ELF-1 (cell line): ENCODE measurements around the gene NETO1.

Source experiments
- DNase-seq: peaks from one replicate; pipeline ENCODE4 v3.0.0-alpha.2; 2016; ENCODE audit warnings: low read depth, low spot score

NETO1 gene

DNA sequence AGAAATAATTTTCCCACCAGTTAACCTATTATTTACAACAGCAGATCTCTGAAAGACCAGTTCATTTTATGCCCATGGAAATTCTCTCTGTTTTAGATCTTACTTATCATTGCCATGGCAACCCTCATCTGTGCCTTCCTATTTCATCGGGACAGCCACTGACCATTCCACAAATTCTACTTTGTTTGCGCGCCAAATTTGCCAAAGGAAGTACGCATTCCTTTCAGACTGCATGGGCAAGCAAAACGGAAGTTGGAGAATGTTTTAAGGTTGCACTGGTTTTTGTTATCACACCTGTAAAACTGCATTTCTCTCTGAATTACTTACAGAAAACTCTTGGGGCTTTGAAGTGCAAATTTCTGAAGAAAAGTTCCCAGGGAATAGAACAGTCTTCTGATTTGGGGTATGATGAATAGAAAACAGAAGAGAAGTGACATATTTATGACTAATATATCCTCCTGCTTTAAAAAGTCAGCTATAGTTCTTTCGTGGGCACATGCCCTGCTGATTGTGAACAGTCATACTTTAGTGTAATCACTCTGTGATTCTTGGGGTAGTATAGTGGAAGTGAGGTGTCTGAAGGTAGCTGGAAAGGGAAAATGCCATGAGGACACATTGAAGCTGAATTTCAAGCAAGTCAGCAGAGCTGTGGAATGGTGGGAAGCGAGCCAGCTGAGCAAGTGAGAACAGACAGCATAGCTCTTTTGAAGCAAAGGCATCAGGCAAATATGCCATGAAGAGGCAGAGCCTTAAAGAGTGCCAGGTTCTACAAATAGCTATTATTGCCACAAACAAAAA is 20.9 kb downstream of the NETO1 start:
- no peak for DNase-seq

DNA sequence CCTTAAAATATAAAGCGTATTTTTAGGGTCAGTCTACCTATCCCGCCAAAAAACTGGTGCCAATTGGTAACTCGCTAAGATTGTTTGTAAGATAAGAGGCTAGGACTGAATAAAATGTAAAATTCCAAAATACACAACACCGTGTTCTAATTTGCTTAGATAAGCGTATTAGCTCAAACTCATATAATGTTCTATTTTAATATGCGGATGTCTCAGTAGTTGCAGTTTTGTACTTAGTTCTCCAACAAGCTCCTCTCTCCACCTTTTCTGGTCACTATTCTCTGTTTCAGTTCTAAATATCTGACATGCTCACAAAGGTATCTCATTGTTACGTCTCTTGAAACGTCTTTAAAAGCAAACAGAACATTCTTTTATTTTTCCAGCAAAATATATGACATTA is 24.0 kb downstream of the NETO1 start:
- DNase-seq: no peak

- no peak for DNase-seq
Measured at GRCh38 chr18:72840109-72840508, 27.7 kb downstream of the NETO1 start.

GRCh38 chr18:72834731-72835130 is 33.1 kb downstream of the NETO1 start:
- DNase-seq: no peak

GRCh38 chr18:72833471-72833870 is 34.3 kb downstream of the NETO1 start:
- no peak for DNase-seq

DNA sequence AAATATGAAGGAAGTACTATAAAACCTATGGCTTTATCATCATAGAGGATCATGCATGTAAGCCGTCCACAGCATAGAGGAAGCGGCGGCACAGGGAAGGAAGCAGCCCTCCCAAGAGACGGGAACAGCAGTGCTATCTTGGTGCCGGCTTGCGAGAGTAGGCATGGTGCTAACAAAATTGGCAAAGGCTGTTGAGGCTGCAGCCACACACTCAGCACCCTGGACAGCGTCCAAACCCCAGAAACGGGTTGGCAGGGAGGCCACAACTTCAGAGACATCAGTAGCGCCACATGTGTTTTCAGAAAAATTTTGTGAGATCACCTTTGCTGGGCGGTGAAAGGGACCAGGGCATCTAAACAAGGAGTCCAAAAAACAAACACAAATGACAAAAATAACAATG is 37.7 kb downstream of the NETO1 start:
- peak; percentile 39 for DNase-seq

- no peak for DNase-seq
Measured at GRCh38 chr18:72828601-72829000, 39.2 kb downstream of the NETO1 start.

DNA sequence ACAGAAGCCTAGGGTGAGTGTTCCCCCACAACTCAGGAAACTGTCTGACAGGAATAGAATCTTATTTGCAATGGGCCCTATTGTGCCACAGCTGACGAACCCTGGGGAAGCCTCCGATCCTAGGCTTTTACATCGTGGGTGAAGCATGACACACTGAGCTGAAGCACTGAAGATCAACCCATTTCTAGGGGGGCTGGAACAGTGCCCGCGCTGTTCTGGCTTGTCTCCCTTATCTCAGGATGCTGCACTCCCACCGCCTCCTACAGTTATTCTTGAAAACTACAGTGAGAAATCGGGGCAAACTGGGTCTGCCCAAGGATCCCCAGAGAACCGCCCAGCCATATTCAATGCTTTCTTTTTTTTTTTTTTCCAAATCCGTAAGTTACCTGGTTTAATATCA is 41.1 kb downstream of the NETO1 start:
- DNase-seq: no peak

DNA sequence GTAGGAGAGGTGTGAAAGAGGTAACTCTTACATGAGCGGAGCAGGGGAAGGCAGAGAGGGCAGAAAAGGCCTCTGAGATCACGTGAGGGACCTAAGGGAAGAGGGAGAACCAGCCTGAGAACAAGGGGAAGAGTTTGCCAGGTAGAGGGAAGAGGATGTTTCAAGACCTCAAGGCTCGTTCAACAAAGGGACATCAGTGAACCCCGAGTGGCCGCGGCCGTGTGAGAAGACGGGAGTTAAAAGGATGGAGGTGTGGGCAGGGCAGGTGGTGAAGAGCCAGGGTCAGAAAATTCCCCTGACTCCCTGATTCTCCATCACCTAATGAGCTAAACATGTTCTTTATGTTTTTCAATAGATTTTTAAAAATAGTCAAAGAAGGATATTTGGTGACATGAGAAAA is 44.4 kb downstream of the NETO1 start:
- DNase-seq: no peak

DNA sequence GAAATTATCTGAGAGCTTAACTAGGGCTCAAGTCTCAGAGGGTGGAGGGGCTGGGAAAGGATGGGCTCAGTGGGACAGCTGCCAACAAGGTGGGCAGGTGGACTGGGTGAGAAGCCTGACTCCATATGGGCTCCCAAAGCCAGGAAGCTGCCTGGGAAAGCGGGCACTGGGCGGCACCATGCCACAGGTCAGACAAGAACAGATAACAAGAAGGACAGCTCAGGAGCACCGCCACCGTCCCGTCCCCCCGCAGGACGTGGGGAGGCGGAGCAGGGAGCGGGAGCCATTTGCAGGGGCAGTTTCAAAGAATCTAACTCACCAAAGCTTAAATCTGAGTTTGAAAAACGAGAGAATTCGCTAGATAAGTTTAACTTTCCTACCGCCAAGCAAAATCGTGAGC is 45.6 kb downstream of the NETO1 start:
- DNase-seq: no peak

DNA sequence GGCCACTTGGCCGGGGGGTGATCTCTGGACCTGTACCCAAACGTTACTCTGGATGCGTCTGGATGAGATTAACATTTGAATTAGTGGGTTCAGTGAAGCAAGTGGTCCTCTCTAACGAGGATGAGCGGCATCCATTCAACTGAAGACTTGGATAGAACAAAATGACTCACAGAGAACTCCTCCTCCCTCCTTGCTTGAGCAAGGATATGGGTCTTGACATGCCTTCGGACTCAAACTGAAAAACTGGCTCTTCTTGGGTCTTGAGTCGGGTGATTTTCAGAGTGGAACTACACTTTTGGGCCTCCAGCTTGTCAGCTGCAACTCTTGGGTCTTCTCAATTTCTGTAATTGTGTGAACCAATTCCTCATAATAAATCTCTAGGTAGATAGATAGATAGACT is 47.2 kb downstream of the NETO1 start:
- no peak for DNase-seq

DNA sequence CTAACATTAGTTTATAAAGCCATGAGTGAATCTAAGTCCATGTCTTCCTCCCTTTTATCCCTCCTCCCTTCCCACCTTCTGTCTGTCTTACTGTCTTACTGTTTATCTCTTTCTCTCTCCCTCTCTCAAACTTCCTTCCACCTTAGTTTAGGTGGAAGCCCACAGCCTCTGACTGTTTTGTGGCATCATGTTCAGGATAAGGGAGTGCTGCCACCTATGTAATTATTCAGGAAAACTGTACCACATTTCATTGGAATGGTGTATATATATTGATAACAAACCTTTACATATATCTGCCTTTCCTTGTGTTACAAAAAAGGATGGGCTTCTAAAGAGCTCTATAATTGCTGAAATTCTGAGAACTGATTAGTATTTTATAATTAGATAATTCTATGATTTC is 48.7 kb downstream of the NETO1 start:
- no peak for DNase-seq

- no peak for DNase-seq
Measured at GRCh38 chr18:72811047-72811446, 56.7 kb downstream of the NETO1 start.

GRCh38 chr18:72808680-72809079 is 59.1 kb downstream of the NETO1 start:
- no peak for DNase-seq

GRCh38 chr18:72799106-72799505 is 68.7 kb downstream of the NETO1 start:
- DNase-seq: no peak

GRCh38 chr18:72783530-72783929 is 84.3 kb downstream of the NETO1 start:
- no peak for DNase-seq

DNA sequence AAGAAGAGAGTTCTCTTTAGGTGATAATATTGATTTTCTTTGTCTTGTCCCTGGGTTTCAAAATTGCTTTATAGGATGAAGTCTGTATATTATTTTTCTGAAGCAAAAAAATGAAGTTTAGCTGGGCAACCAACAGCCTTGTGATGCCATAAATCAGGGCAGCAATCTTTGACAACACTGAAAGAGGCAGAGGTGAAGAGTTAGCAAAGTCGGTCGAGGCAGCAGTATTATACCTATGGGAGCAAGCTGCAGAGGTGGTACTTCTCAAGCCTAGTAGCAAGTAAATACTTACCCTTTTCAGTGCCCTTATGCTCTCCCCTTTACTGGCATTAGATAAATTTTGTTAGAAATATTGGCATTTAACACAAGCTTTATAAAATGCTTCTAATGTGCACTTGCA is 92.9 kb downstream of the NETO1 start:
- no peak for DNase-seq

DNA sequence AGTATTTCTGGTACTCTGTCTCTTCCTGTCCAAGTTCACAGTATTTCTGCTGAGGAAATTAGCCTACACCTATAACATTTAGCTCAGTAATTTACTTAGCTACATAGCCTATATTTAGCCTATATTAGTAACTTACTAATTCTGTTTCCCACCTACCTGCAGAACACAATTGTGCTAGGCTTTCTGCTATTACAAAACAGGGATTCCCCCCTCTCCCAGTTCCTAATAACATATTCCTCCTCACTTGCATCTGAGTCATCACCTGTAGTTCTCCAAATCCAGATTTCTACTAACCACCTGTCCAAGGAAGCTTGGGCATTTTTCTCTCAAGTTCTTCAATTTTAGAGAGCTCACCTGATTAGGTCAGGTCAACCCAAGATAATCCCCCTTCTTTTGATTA is 94.9 kb downstream of the NETO1 start:
- DNase-seq: no peak

- DNase-seq: peak; percentile 18
Measured at GRCh38 chr18:72768681-72769229, 99.0 kb downstream of the NETO1 start.

GRCh38 chr18:72762515-72763122 is 105.2 kb downstream of the NETO1 start:
- no peak for DNase-seq

- DNase-seq: no peak
Measured at GRCh38 chr18:72752220-72752619, 115.6 kb downstream of the NETO1 start.

DNA sequence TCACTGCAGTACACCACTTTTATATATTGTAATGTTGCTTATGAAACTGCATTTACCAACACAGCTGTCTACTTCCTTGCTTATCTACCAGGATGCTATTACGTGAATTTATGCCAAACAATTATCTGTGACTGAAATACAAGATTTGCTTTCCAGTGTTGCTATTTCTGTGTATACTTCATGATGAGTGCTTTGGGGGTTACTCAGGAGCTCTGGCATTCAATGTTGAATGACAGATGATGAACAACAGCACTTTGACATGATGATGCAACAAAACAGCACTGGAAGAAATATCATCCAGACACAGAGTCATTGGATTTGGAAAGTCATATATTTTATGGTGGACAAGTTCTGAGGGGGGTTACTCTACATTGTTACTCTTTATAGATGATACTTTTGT is 125.8 kb downstream of the NETO1 start:
- no peak for DNase-seq

GRCh38 chr18:72738136-72738535 is 129.7 kb downstream of the NETO1 start:
- no peak for DNase-seq
